Measurements from ENCODE around the gene OSBPL7. TPM values are rescaled to one million over a fixed set of nuclear protein-coding genes. Genes with fewer than 3 reads are reported as not detected.

The OSBPL7 gene
- total RNA-seq, result 4.4 TPM
- long read RNA-seq, partial matches to known transcripts, result 1 of 11 reads
- long read RNA-seq, other reads (novel, unspliced or antisense), result 7 of 11 reads

DNA sequence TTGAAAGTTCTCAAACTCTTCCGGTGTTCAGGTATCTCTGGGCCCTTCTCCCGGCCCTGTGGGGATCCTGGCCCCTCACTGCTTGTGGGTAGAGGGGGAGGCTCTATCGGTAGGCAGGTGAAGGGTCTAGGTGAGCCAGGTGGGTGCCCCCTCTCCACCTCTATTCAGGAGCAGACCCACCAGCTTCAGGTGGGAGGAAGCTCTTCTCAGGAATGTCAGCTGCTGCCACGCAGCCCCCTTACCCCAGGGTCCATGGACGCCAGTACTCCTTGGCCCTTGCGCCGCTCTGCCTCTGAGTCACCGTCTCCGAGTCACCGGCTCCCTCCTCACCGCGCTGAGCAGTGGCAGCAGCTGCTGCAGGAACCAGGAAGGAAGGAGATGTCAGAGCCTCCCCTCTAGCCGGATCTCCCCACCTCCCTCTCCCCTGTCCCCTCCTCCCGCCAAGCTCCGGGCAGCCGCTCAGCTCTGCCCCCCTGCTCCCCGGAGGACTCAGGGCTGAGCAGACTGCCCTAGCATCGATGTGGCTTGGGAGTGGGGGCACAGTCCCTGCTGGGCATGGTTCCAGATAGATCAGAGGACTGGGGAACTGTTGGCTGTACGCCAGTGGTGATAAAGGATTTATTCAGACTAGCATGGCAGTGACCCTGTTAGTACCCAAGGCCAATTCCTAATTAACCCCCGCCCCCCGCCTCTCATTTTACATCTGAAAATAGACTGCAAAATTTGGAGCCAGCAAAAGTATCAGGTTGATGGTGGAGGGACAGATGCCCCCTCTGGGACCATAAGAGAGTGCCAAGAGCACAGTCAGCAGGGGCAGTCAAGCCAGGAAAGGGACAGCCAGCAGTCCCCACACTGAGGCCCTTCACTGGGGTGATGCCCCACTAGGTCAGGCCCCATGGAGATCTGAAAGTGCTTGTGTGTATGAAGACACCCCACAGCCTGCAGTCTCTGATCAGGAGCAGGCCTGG lies at the start of gene OSBPL7:
Gene OSBPL7 (minus strand): TSS at position 371 of the 968 bp plus-strand sequence. CDS start 1,516 bp downstream, outside the sequence.
- Histone ChIP-seq H3K9me3 (replicated peaks) (no peaks in the 10 kb centered on the region), H3K36me3 (peaks cover 61% of the 10 kb centered on the region), H3K4me3 (peak within 1 kb of the TSS; percentile 82), H3K4me1 (peaks cover 27% of the 10 kb centered on the region), H3K27ac (replicated peaks) (peak within 1 kb of the TSS; percentile 66), H3K27me3 (ENCODE audit: low read depth) (no peaks in the 10 kb centered on the region)
- TF ChIP-seq, protein P1, sequence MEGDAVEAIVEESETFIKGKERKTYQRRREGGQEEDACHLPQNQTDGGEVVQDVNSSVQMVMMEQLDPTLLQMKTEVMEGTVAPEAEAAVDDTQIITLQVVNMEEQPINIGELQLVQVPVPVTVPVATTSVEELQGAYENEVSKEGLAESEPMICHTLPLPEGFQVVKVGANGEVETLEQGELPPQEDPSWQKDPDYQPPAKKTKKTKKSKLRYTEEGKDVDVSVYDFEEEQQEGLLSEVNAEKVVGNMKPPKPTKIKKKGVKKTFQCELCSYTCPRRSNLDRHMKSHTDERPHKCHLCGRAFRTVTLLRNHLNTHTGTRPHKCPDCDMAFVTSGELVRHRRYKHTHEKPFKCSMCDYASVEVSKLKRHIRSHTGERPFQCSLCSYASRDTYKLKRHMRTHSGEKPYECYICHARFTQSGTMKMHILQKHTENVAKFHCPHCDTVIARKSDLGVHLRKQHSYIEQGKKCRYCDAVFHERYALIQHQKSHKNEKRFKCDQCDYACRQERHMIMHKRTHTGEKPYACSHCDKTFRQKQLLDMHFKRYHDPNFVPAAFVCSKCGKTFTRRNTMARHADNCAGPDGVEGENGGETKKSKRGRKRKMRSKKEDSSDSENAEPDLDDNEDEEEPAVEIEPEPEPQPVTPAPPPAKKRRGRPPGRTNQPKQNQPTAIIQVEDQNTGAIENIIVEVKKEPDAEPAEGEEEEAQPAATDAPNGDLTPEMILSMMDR (IDR thresholded peaks at IDR 0.05; ENCODE audit: borderline replicate concordance), result no peak
- intact Hi-C loops (cut with micrococcal nuclease), result no loop called here
- DNase-seq, result peak; percentile 60

DNA sequence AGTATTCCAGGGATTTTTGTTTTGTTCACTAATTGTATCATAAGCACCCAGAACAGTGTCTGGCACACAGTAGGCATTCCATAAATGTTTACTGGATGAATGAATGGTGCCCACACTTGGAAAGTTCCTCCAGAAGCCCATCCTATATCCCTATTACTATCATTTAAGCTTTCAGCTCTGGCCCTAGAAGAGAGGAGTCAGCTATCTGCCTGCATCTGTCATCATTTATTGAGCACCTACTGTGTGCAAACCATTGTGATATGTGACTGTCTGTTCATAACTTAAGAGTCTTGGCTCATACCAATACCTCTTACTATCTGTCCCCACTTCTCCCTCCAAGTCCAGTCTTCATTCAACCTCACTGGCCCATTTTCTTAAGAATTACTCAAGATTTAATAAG lies 49.5 kb upstream of the OSBPL7 start:
- Histone ChIP-seq H3K36me3 (no peaks in the 10 kb centered on the region), H3K27me3 (ENCODE audit: low read depth) (peaks cover 99% of the 10 kb centered on the region), H3K9me3 (replicated peaks) (no peaks in the 10 kb centered on the region), H3K27ac (replicated peaks) (no peak overlapping the region), H3K4me1 (no peaks in the 10 kb centered on the region), H3K4me3 (no peak overlapping the region)
- intact Hi-C loops (cut with micrococcal nuclease), result no loop called here
- TF ChIP-seq, protein P1 (IDR thresholded peaks at IDR 0.05; ENCODE audit: borderline replicate concordance), result no peak
- no peak for DNase-seq

GRCh38 chr17:47870056-47870455 lies 48.5 kb upstream of the OSBPL7 start:
- no peak for DNase-seq
- H3K27ac ChIP-seq (replicated peaks), result no peak overlapping the region
- intact Hi-C loops (cut with micrococcal nuclease), result no loop called here
- no peaks in the 10 kb centered on the region for H3K36me3 ChIP-seq
- no peak overlapping the region for H3K4me3 ChIP-seq
- no peaks in the 10 kb centered on the region for H3K4me1 ChIP-seq
- peaks cover 97% of the 10 kb centered on the region for H3K27me3 ChIP-seq (ENCODE audit: low read depth)
- TF ChIP-seq, protein P1 (IDR thresholded peaks at IDR 0.05; ENCODE audit: borderline replicate concordance), result no peak
- H3K9me3 ChIP-seq (replicated peaks), result no peaks in the 10 kb centered on the region

DNA sequence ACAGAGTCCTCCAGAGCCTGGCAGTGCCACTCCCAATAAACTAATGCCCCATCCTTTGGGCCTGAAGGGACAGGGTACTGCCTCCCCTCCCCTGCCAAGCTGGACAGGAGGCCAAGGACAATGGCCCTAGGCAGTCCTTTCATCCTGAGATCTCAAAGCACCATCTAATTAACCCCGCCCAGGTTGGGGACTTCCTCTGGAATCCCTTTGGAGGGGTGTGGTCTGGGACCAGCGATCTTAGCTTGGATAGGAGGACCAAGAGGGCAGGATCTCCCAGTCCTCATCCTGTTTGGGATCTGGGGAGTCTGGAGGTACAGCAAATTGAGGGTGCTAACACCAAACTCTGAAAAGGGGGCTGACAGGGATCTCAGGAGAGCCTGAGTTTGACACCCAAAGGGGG lies 47.5 kb upstream of the OSBPL7 start:
- TF ChIP-seq, protein P1 (IDR thresholded peaks at IDR 0.05; ENCODE audit: borderline replicate concordance), result no peak
- Histone ChIP-seq H3K27ac (replicated peaks) (no peak overlapping the region), H3K27me3 (ENCODE audit: low read depth) (peaks cover 96% of the 10 kb centered on the region), H3K4me1 (no peaks in the 10 kb centered on the region), H3K4me3 (no peak overlapping the region), H3K36me3 (no peaks in the 10 kb centered on the region), H3K9me3 (replicated peaks) (no peaks in the 10 kb centered on the region)
- no peak for DNase-seq
- intact Hi-C loops (cut with micrococcal nuclease), result no loop called here

GRCh38 chr17:47867813-47868533 lies 46.4 kb upstream of the OSBPL7 start:
- intact Hi-C loops (cut with micrococcal nuclease), result no loop called here
- Histone ChIP-seq H3K9me3 (replicated peaks) (no peaks in the 10 kb centered on the region), H3K27me3 (ENCODE audit: low read depth) (peaks cover 86% of the 10 kb centered on the region), H3K27ac (replicated peaks) (no peak overlapping the region), H3K4me1 (no peaks in the 10 kb centered on the region), H3K36me3 (no peaks in the 10 kb centered on the region), H3K4me3 (no peak overlapping the region)
- DNase-seq, result no peak
- TF ChIP-seq, protein P1 (IDR thresholded peaks at IDR 0.05; ENCODE audit: borderline replicate concordance), result no peak
